Measurements from ENCODE around the gene ELAVL3. TPM values are rescaled to one million over a fixed set of nuclear protein-coding genes. Genes with fewer than 3 reads are reported as not detected.

The ELAVL3 gene
- total and polyA plus RNA-seq, 2 of the 4 experiments (the other 2 are of a cell fraction): not detected

GRCh38 chr19:11437955-11438354 lies 42.9 kb downstream of the ELAVL3 start:
- Histone ChIP-seq H3K4ac (ENCODE audit: low read depth, low read length) (no peak overlapping the region), H2AK5ac (ENCODE audit: low read depth, low read length) (no peak overlapping the region), H2AK9ac (replicated peaks; ENCODE audit: low read depth, low read length, poor library complexity) (peak overlapping the region; percentile 28), H4K91ac (ENCODE audit: insufficient read depth, low read depth, low read length) (no peak overlapping the region), H2AFZ (replicated peaks; ENCODE audit: low read length, poor library complexity) (no peak overlapping the region), H3K27me3 (ENCODE audit: control insufficient read depth, insufficient read depth, low read length) (no peaks in the 10 kb centered on the region), H2BK5ac (ENCODE audit: low read depth, low read length, poor library complexity, severe bottlenecking) (no peak overlapping the region), H3K4me2 (ENCODE audit: low read depth, low read length) (no peak overlapping the region), H3K14ac (replicated peaks; ENCODE audit: low read depth, low read length) (no peak overlapping the region), H3K27ac (ENCODE audit: insufficient read depth, low read length) (no peak overlapping the region), H2BK120ac (ENCODE audit: low read depth, low read length) (no peak overlapping the region), H3K9ac (ENCODE audit: low read depth, low read length) (no peak overlapping the region), H3K4me1 (ENCODE audit: control insufficient read depth, insufficient read depth, low read length) (peaks cover 9% of the 10 kb centered on the region), H4K20me1 (ENCODE audit: insufficient read depth, low read length) (peaks cover 7% of the 10 kb centered on the region), H4K8ac (ENCODE audit: low read depth in 2 of 2, low read length in 2 of 2) (no peak overlapping the region), H4K5ac (ENCODE audit: low read depth, low read length) (no peak overlapping the region), H2BK15ac (ENCODE audit: low read depth, low read length) (no peak overlapping the region), H3K36me3 (ENCODE audit: control insufficient read depth, insufficient read depth, low read length) (peaks cover 38% of the 10 kb centered on the region), H3K79me1 (ENCODE audit: low read depth in 1 of 2, low read length in 2 of 2) (peaks cover 16 to 44% of the 10 kb centered on the region in 2 experiments), H3K4me3 (ENCODE audit: insufficient read depth, low read depth, low read length) (no peak overlapping the region), H3K9me3 (ENCODE audit: control insufficient read depth, insufficient read depth, low read length) (no peaks in the 10 kb centered on the region), H3K18ac (ENCODE audit: low read depth, low read length) (no peak overlapping the region), H2BK20ac (ENCODE audit: low read depth, low read length) (no peak overlapping the region), H3K56ac (ENCODE audit: extremely low read depth, insufficient read depth, low read length) (no peak overlapping the region), H3K23ac (ENCODE audit: low read depth, low read length) (no peak overlapping the region), H3K9me1 (ENCODE audit: insufficient read depth, low read length) (peaks cover 12% of the 10 kb centered on the region)
- ATAC-seq (ENCODE audit: low read depth): no peak
- dilution Hi-C loops (cut with HindIII; ENCODE audit: low sequenced_read_pairs, unreplicated experiment) (no loop called here), intact Hi-C loops (cut with micrococcal nuclease) (no loop called here), in situ Hi-C loops (cut with MboI; ENCODE audit: low sequenced_read_pairs) (no loop called here)
- CTCF ChIA-PET: no interaction called here
- no peak for DNase-seq
- no TSS peak for BruUV-seq (replicated peaks)
- TF ChIP-seq POLR2A (IDR thresholded peaks at IDR 0.05; ENCODE audit: low read depth, low read length): no peak
- no peak for TF ChIP-seq BHLHE40 (IDR thresholded peaks at IDR 0.05; ENCODE audit: low read depth, low read length)
- no peak for TF ChIP-seq CTCF (conservative IDR thresholded peaks at IDR 0.05; ENCODE audit: low read depth, low read length)
- no peak for TF ChIP-seq MXI1 (IDR thresholded peaks at IDR 0.05; ENCODE audit: borderline replicate concordance, low read depth, low read length)
- TF ChIP-seq NFE2L2 (IDR thresholded peaks at IDR 0.05; ENCODE audit: low read depth, low read length): no peak
- TF ChIP-seq RCOR1 (IDR thresholded peaks at IDR 0.05; ENCODE audit: insufficient replicate concordance, low read length): no peak
- no peak for TF ChIP-seq MAZ (IDR thresholded peaks at IDR 0.05; ENCODE audit: borderline replicate concordance, low read depth, low read length)
- no peak for TF ChIP-seq CEBPB (IDR thresholded peaks at IDR 0.05; ENCODE audit: low read depth, low read length)
- TF ChIP-seq, protein P1, sequence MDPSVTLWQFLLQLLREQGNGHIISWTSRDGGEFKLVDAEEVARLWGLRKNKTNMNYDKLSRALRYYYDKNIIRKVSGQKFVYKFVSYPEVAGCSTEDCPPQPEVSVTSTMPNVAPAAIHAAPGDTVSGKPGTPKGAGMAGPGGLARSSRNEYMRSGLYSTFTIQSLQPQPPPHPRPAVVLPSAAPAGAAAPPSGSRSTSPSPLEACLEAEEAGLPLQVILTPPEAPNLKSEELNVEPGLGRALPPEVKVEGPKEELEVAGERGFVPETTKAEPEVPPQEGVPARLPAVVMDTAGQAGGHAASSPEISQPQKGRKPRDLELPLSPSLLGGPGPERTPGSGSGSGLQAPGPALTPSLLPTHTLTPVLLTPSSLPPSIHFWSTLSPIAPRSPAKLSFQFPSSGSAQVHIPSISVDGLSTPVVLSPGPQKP (IDR thresholded peaks at IDR 0.05; ENCODE audit: borderline replicate concordance, low read depth, low read length): no peak
- TF ChIP-seq FOS (IDR thresholded peaks at IDR 0.05; ENCODE audit: low read depth, low read length): no peak
- no peak for TF ChIP-seq MAFK (IDR thresholded peaks at IDR 0.05; ENCODE audit: low read depth, low read length)
- TF ChIP-seq RAD21 (IDR thresholded peaks at IDR 0.05; ENCODE audit: low read length): no peak
- TF ChIP-seq RFX5 (IDR thresholded peaks at IDR 0.05; ENCODE audit: low read depth, low read length): no peak
- TF ChIP-seq CHD1 (IDR thresholded peaks at IDR 0.05; ENCODE audit: low read depth, low read length): no peak
- TF ChIP-seq SMC3 (IDR thresholded peaks at IDR 0.05; ENCODE audit: low read depth, low read length): no peak
- no CpG with 5 or more reads among the region's 9 CpGs for WGBS, 2 experiments (ENCODE audit: extremely low coverage in 2 of 2, insufficient read length in 1 of 2)
- POLR2A ChIA-PET (ENCODE audit: unreplicated experiment): no interaction called here
